IPS DF 6.9 (cell line): ENCODE data around the gene C11orf58.

Experiments
- DNase-seq: peaks from one replicate; pipeline ENCODE4 v3.0.0-alpha.2; 2013; ENCODE audit warnings: low read depth, low spot score
- H3K27ac ChIP-seq: one replicate; pipeline ENCODE4 v1.5.1; 2013; ENCODE audit warnings: low read length, control low read depth
- H3K27me3 ChIP-seq: 2 replicates; pipeline ENCODE4 v1.6.1; 2013; ENCODE audit warnings: mild to moderate bottlenecking, low read length; ENCODE audit not compliant: control insufficient read depth, insufficient read depth
- H3K36me3 ChIP-seq: 2 replicates; pipeline ENCODE4 v1.6.1; 2013; ENCODE audit warnings: low read length; ENCODE audit not compliant: control insufficient read depth, insufficient read depth
- H3K4me1 ChIP-seq: 2 replicates; pipeline ENCODE4 v1.6.1; 2013; ENCODE audit warnings: low read length; ENCODE audit not compliant: control insufficient read depth, insufficient read depth
- H3K4me3 ChIP-seq: 2 replicates; pipeline ENCODE4 v1.5.1; 2013; ENCODE audit warnings: mild to moderate bottlenecking, low read length
- H3K9me3 ChIP-seq: 2 replicates; pipeline ENCODE4 v1.6.1; 2013; ENCODE audit warnings: low read length, inconsistent platforms; ENCODE audit not compliant: control insufficient read depth, insufficient read depth
- WGBS: extraction: QIAGEN DNeasy Blood & Tissue Kit; methylation state at CpG from one replicate; pipeline ENCODE4 v1.1.7; 2013; ENCODE audit warnings: mixed read lengths, missing lambda C conversion rate; ENCODE audit not compliant: insufficient read length, insufficient coverage; 5-methylcytosine and 5-hydroxymethylcytosine counted together

C11orf58 gene

GRCh38 chr11:16793009-16793408 lies 54.6 kb downstream of the C11orf58 start:
- no peaks in the 10 kb centered on the region for H3K27me3 ChIP-seq
- H3K9me3 ChIP-seq: no peaks in the 10 kb centered on the region
- H3K4me3 ChIP-seq: no peak overlapping the region
- H3K36me3 ChIP-seq: peaks cover 10% of the 10 kb centered on the region
- no peaks in the 10 kb centered on the region for H3K4me1 ChIP-seq
- no peak for DNase-seq
- H3K27ac ChIP-seq: no peak overlapping the region
- WGBS: no CpG with 5 or more reads among the region's 3 CpGs

GRCh38 chr11:16793511-16793910 lies 55.1 kb downstream of the C11orf58 start:
- WGBS: no CpG with 5 or more reads among the region's 3 CpGs
- Histone ChIP-seq H3K27ac (no peak overlapping the region), H3K4me3 (no peak overlapping the region), H3K27me3 (no peaks in the 10 kb centered on the region), H3K4me1 (no peaks in the 10 kb centered on the region), H3K36me3 (peaks cover 10% of the 10 kb centered on the region), H3K9me3 (no peaks in the 10 kb centered on the region)
- no peak for DNase-seq

- Histone ChIP-seq H3K4me1 (no peaks in the 10 kb centered on the region), H3K27ac (no peak overlapping the region), H3K27me3 (no peaks in the 10 kb centered on the region), H3K9me3 (no peaks in the 10 kb centered on the region), H3K4me3 (no peak overlapping the region), H3K36me3 (peaks cover 6% of the 10 kb centered on the region; the same call in 1 of the 2 replicates)
- DNase-seq: no peak
- no CpG with 5 or more reads among the region's 17 CpGs for WGBS
Measured at GRCh38 chr11:16794047-16794818, 55.8 kb downstream of the C11orf58 start.

GRCh38 chr11:16795146-16795545 lies 56.7 kb downstream of the C11orf58 start:
- no peaks in the 10 kb centered on the region for H3K4me1 ChIP-seq
- H3K27me3 ChIP-seq: no peaks in the 10 kb centered on the region
- peaks cover 6% of the 10 kb centered on the region; the same call in 1 of the 2 replicates for H3K36me3 ChIP-seq
- H3K9me3 ChIP-seq: no peaks in the 10 kb centered on the region
- H3K4me3 ChIP-seq: no peak overlapping the region
- no peak overlapping the region for H3K27ac ChIP-seq
- WGBS: no CpG with 5 or more reads among the region's 8 CpGs
- DNase-seq: no peak

GRCh38 chr11:16796311-16796710 lies 57.9 kb downstream of the C11orf58 start:
- Histone ChIP-seq H3K4me3 (no peak overlapping the region), H3K36me3 (peaks cover 3% of the 10 kb centered on the region; the same call in 1 of the 2 replicates), H3K9me3 (no peaks in the 10 kb centered on the region), H3K4me1 (no peaks in the 10 kb centered on the region), H3K27me3 (no peaks in the 10 kb centered on the region), H3K27ac (no peak overlapping the region)
- whole genome bisulfite sequencing: 100% methylated on average over 2 of the region's 4 CpGs
- no peak for DNase-seq

- H3K9me3 ChIP-seq: no peaks in the 10 kb centered on the region
- no peak for DNase-seq
- H3K27ac ChIP-seq: no peak overlapping the region
- H3K4me3 ChIP-seq: no peak overlapping the region
- WGBS: no CpG with 5 or more reads among the region's 3 CpGs
- no peaks in the 10 kb centered on the region for H3K4me1 ChIP-seq
- H3K27me3 ChIP-seq: no peaks in the 10 kb centered on the region
- H3K36me3 ChIP-seq: peaks cover 3% of the 10 kb centered on the region; the same call in 1 of the 2 replicates
Measured at GRCh38 chr11:16797776-16798175, 59.3 kb downstream of the C11orf58 start.

GRCh38 chr11:16799221-16799620 lies 60.8 kb downstream of the C11orf58 start:
- DNase-seq: no peak
- H3K36me3 ChIP-seq: peaks cover 3% of the 10 kb centered on the region; the same call in 1 of the 2 replicates
- H3K27ac ChIP-seq: no peak overlapping the region
- no peaks in the 10 kb centered on the region for H3K9me3 ChIP-seq
- H3K27me3 ChIP-seq: no peaks in the 10 kb centered on the region
- H3K4me1 ChIP-seq: no peaks in the 10 kb centered on the region
- no peak overlapping the region for H3K4me3 ChIP-seq
- WGBS: no CpG with 5 or more reads among the region's 1 CpG

GRCh38 chr11:16799890-16800289 lies 61.4 kb downstream of the C11orf58 start:
- no peaks in the 10 kb centered on the region for H3K4me1 ChIP-seq
- no peak for DNase-seq
- no peaks in the 10 kb centered on the region for H3K27me3 ChIP-seq
- H3K4me3 ChIP-seq: no peak overlapping the region
- H3K9me3 ChIP-seq: no peaks in the 10 kb centered on the region
- H3K27ac ChIP-seq: no peak overlapping the region
- H3K36me3 ChIP-seq: no peaks in the 10 kb centered on the region

GRCh38 chr11:16800382-16800781 lies 61.9 kb downstream of the C11orf58 start:
- no peak for DNase-seq
- H3K27ac ChIP-seq: no peak overlapping the region
- H3K27me3 ChIP-seq: no peaks in the 10 kb centered on the region
- no peaks in the 10 kb centered on the region for H3K9me3 ChIP-seq
- no peak overlapping the region for H3K4me3 ChIP-seq
- H3K4me1 ChIP-seq: no peaks in the 10 kb centered on the region
- H3K36me3 ChIP-seq: no peaks in the 10 kb centered on the region

GRCh38 chr11:16801288-16801980 lies 63.0 kb downstream of the C11orf58 start:
- no CpG with 5 or more reads among the region's 10 CpGs for WGBS
- no peak overlapping the region for H3K4me3 ChIP-seq
- DNase-seq: no peak
- H3K4me1 ChIP-seq: no peaks in the 10 kb centered on the region
- H3K27ac ChIP-seq: no peak overlapping the region
- H3K36me3 ChIP-seq: no peaks in the 10 kb centered on the region
- no peaks in the 10 kb centered on the region for H3K9me3 ChIP-seq
- H3K27me3 ChIP-seq: no peaks in the 10 kb centered on the region
